Measurements from ENCODE around the gene MAGEB5. TPM values are rescaled to one million over a fixed set of nuclear protein-coding genes. Genes with fewer than 3 reads are reported as not detected.

The MAGEB5 gene
- total and polyA plus RNA-seq, 2 experiments from 2014 or later, result not detected

- TF ChIP-seq REST (IDR thresholded peaks at IDR 0.05; ENCODE audit: unreplicated experiment) (no peak), ZNF114 (CRISPR knock-in tag; IDR thresholded peaks at IDR 0.05) (no peak), ZNF331 (CRISPR knock-in tag; IDR thresholded peaks at IDR 0.05; ENCODE audit: low read depth) (no peak)
Observed at GRCh38 chrX:26234177-26234576, 18.2 kb downstream of the MAGEB5 start (continued).

- DNase-seq (ENCODE audit: low spot score), result no peak
- Histone ChIP-seq H3K27me3 (ENCODE audit: insufficient read depth) (no peaks in the 10 kb centered on the region), H3K79me2 (replicated peaks; ENCODE audit: insufficient read depth) (no peaks in the 10 kb centered on the region), H3K36me3 (ENCODE audit: insufficient read depth) (no peaks in the 10 kb centered on the region), H3K4me3 (no peak overlapping the region), H3F3A (replicated peaks; ENCODE audit: low read depth) (no peaks in the 10 kb centered on the region), H2AFZ (no peak overlapping the region), H3K9me2 (ENCODE audit: insufficient read depth) (no peaks in the 10 kb centered on the region), H3K4me2 (no peak overlapping the region), H3K27ac (ENCODE audit: low read depth) (no peak overlapping the region), H4K20me1 (replicated peaks; ENCODE audit: insufficient read depth) (no peaks in the 10 kb centered on the region), H3K4me1 (ENCODE audit: insufficient read depth) (peaks cover 11% of the 10 kb centered on the region; the same call in 1 of the 2 replicates)
- Mint-ChIP-seq H3K4me1 (peaks cover 16% of the 10 kb centered on the region), H3K4me3 (no peak overlapping the region), H3K27me3 (ENCODE audit: insufficient read depth, low read depth, poor library complexity) (no peaks in the 10 kb centered on the region), H3K36me3 (ENCODE audit: low read depth) (no peaks in the 10 kb centered on the region), H3K9me3 (no peaks in the 10 kb centered on the region), H3K27ac (no peak overlapping the region)
- TF ChIP-seq ZNF114 (CRISPR knock-in tag; IDR thresholded peaks at IDR 0.05) (no peak), EZH2phosphoT487 (IDR thresholded peaks at IDR 0.05; ENCODE audit: unreplicated experiment) (no peak), CTCF (conservative IDR thresholded peaks at IDR 0.05; ENCODE audit: low read depth in 2 of 2) (no peak), ZNF462 (CRISPR knock-in tag; IDR thresholded peaks at IDR 0.05) (no peak)
- ATAC-seq, result no peak
Observed at GRCh38 chrX:26253526-26253925, 37.6 kb downstream of the MAGEB5 start.

All from GM23338 (cell line).